GM18511 (cell line): ENCODE data around the gene CNOT6L.
"Not testable (repeated sequence)": the region's sequence is repeated elsewhere in the genome, so short reads cannot be mapped to it uniquely, and the experiment has no call there.

ENCODE experiments used
- ATAC-seq: cut with Tn5 transposase; IDR thresholded peaks from one replicate; pipeline ENCODE4 v1.9.1; 2021; ENCODE audit warnings: mild to moderate bottlenecking, moderate library complexity; ENCODE audit not compliant: unreplicated experiment

Gene CNOT6L

GRCh38 chr4:77783895-77784294 lies 35.3 kb downstream of the CNOT6L start:
- ATAC-seq, result no peak

GRCh38 chr4:77782102-77782835 lies 36.9 kb downstream of the CNOT6L start:
- no peak for ATAC-seq

DNA sequence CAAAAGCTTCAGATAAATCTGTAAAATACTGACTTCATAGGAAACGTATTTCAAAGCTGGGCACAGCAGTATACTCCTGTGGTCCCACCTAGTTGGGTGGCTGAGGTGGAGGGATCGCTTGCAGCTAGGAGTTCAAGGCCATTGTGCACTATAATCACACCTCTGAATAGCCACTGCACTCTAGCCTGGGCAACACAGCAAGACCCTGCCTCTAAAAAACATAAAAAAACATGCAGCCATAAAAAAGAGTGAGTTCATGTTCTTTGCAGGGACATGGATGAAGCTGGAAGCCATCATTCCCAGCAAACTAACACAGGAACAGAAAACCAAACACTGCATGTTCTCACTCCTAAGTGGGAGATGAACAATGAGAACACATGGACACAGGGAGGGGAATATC lies 38.4 kb downstream of the CNOT6L start:
- ATAC-seq, result not testable (repeated sequence)

DNA sequence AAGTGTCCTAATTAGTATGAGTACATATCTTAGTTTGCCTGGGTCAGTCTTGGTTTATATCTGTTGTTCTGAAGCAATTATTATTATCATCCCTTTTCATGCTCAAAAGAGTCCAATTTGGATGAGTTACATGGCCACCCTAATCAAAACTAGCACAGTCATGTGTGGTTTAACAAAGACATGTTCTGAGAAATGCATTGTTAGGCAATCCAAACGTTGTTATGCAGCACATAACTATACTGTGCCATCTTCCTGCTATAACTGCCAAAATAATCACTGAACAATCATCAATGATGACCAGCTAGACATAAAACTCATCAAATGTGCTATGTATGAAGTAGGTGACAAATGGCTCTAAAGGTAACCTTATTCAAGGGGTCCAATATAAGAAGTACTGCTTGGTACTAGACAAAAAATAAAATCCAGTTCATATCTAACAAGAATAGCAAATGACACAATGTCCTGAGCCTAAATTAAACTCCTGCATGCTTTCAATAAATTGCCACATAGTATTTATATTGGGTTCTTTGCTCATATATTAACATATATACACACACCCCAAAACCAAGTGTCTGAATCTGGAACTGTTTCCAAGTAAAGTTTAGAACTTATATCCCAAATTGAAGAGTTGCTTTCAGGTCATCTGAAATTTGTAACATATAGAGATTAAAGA lies 41.9 kb downstream of the CNOT6L start:
- ATAC-seq, result no peak

DNA sequence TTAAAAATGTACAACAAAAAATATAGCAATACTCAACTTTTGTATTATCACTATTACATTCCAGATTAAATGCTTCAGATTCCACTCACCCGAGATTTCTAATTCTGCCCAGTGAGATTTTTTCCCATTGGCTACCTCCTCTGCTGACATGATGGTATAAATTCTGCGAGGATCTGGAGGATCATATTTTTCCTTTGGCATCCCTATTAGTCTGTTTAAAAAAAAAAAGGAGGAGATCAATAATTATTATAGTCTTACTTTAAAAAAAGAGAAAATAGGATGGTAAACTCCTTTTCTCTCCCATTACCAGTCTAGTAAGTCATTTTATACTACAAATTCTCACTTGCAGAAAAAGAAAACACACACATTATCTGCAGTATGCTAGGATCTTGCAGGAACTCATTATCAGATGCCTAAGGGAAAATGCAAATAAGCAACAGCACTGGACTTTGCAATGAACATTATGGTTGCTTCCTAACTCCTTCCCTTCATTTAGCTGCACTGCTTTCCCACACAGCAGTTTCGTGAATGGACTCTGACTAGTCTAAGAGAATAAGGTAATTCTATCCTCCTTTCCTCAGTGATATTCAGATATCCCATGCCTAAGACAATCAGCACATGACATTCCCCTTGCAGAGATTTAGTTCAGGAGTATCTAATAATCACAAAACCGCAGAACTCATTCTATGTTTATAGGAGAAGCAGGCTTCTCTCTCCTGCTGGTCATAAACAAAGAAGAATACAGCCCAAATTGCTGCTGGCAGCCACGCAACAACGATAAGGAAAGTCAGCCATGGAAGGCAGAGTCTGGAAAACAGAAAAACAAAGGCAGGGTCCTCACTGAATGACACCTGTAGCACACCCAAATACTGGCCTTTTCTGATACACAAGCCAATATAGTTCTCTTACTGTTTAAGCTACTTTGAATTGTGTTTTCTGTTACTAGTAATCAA lies 42.7 kb downstream of the CNOT6L start:
- no peak for ATAC-seq

DNA sequence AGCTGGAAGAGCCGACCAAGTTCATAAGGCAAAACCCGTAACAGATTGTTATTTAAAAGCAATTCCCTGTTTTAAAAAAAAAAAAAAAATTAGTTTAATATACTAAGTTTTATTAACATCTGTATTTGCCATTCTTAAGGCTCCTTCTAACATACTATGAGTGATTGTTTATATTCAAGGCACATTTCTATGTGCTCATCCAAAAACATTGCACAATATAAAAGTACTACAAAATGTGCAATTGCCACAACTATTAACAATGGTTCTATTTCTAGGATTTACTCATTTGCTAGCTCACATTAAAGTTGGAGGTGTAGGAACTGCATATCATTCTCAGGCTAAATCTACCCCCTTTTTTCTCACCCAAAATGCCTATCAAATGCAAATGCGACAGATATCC lies 46.1 kb downstream of the CNOT6L start:
- no peak for ATAC-seq

- ATAC-seq, result no peak
Measured at GRCh38 chr4:77771566-77771965, 47.6 kb downstream of the CNOT6L start.

DNA sequence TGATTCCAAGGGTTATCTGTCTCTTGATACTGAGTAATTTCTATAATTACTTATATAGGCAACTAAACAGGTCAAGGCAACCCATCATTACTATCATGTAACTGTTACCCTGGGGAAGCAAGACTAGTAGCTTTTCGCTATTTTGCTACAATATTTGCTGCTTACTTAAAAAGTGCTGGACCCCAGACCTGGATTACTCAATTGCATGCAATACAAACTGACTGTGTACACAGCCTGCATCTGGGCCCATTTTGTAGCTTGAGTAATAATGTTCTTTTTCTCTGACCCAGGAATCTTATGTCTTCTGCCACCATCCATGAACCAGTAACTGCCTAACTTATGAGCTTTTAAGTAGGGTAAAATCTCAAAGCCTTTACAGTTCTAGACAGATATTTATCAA lies 53.4 kb downstream of the CNOT6L start:
- ATAC-seq, result no peak

GRCh38 chr4:77762531-77762930 lies 56.6 kb downstream of the CNOT6L start:
- no peak for ATAC-seq

GRCh38 chr4:77761595-77761994 lies 57.6 kb downstream of the CNOT6L start:
- ATAC-seq, result no peak

GRCh38 chr4:77758804-77759203 lies 60.4 kb downstream of the CNOT6L start:
- ATAC-seq, result no peak

- ATAC-seq, result no peak
Measured at GRCh38 chr4:77751764-77752163, 67.4 kb downstream of the CNOT6L start.

GRCh38 chr4:77745792-77746191 lies 73.4 kb downstream of the CNOT6L start:
- no peak for ATAC-seq

- no peak for ATAC-seq
Measured at GRCh38 chr4:77742054-77742453, 77.1 kb downstream of the CNOT6L start.

DNA sequence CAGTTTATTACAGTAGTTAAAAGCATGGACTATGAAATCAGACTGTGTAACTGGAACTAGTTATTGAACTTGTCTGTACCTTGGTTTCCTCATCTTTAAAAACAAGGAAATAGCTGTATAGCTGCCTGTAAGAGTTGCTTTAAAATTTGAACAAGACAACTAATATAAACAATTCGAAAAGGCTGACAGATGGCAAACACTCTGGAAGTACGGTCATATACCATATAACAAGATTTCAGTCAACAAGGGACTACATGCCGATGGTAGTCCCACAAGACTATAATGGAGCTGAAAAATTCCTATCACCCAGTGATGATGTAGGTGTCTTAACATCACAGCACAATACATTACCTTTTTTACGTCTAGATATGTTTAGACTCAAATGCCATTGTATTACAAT lies 78.7 kb downstream of the CNOT6L start:
- ATAC-seq, result no peak

DNA sequence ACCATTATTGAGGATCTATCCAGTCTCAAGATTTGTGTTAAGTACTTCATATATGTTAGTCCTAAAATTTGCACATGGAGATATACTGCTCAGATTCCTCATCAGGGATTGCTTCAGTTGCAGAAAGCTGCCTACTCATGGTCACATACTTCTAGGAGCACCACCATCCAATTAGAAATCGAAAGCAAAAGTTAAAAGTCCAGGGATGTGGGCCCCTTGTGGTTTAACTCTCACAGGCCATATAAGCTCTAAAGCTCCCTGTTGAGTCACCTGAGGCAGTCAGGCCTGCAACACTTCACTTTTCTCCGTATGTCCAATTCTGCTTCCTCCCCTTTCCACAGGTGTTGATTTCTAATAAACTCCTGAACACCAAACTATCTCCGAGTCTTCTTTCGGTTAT lies 84.2 kb downstream of the CNOT6L start:
- peak; percentile 96 for ATAC-seq

- ATAC-seq, result no peak
Measured at GRCh38 chr4:77731656-77732055, 87.5 kb downstream of the CNOT6L start.

DNA sequence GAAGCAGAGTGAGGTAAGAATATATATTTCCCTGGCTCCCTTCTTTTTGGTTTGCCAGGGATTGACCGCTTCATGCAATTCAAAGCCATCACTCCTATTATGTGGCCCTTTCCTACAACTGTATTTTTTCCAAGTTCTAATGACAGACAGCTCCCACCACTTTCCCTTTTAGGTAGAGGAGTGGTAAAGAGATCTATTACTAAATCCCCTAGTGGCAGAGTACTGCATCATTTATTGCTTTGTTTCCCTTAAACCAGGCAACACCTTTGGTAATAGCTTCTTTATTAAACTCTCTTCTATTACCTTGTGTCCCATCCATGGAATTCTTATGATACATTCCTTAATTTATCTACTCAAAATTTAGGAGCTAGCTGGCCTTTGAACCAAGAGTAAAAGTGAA lies 90.7 kb downstream of the CNOT6L start:
- ATAC-seq, result no peak

- no peak for ATAC-seq
Measured at GRCh38 chr4:77721073-77721472, 98.1 kb downstream of the CNOT6L start.

- ATAC-seq, result not testable (repeated sequence)
Measured at GRCh38 chr4:77718500-77718899, 100.7 kb downstream of the CNOT6L start.
